ENCODE results near the gene DNAJC2.
"Not testable (repeated sequence)": the region's sequence is repeated elsewhere in the genome, so short reads cannot be mapped to it uniquely, and the experiment has no call there.

The DNAJC2 gene

GRCh38 chr7:103266229-103266628 lies 78.3 kb downstream of the DNAJC2 start:
- not testable (repeated sequence) for DNase-seq (ENCODE audit: low spot score)

DNA sequence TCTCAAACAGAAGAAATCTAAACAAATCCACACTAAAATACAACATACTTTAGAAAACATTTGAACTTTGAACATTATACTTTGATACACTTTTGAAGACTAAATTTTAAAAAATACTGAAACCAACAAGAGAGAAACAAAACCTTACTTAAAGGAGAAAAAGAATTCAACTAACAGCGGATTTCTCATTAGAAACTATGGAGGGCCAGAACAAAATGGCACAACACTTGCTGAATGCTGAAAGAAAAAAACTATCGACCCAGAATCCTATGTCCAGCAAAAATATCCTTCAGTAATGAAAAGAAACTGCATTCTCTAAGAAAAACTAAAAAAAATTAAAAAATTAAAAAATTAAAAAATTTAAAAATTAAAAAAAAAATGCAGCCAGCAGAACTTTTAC lies 80.5 kb downstream of the DNAJC2 start:
- DNase-seq (ENCODE audit: low spot score): not testable (repeated sequence)
